ENCODE data around the gene OAF.
A peak's percentile ranks its signal among the peaks of the same experiment; 100 is the strongest.

OAF gene

GRCh38 chr11:120184371-120184945 is 26.4 kb upstream of the OAF start:
- DNase-seq: no peak

GRCh38 chr11:120184946-120185705 is 25.7 kb upstream of the OAF start:
- DNase-seq: no peak

GRCh38 chr11:120185706-120186455 is 25.0 kb upstream of the OAF start:
- no peak for DNase-seq

DNA sequence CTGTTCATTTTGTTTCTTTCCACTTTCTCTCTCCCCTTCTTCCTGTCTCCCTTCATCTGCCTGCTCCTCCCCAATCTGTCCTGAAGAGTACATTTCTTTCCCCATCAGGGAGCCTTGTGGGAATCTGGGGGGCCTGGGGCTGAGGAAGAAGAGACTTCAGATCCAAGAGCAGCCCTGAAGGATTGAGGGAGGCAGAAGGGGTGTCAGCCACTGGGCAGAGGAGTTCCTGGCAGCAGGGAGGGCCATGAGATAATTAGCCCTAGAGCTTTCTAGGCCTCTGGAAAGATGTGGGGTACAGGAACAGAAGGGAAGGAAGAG is 24.4 kb upstream of the OAF start:
- DNase-seq: no peak

DNA sequence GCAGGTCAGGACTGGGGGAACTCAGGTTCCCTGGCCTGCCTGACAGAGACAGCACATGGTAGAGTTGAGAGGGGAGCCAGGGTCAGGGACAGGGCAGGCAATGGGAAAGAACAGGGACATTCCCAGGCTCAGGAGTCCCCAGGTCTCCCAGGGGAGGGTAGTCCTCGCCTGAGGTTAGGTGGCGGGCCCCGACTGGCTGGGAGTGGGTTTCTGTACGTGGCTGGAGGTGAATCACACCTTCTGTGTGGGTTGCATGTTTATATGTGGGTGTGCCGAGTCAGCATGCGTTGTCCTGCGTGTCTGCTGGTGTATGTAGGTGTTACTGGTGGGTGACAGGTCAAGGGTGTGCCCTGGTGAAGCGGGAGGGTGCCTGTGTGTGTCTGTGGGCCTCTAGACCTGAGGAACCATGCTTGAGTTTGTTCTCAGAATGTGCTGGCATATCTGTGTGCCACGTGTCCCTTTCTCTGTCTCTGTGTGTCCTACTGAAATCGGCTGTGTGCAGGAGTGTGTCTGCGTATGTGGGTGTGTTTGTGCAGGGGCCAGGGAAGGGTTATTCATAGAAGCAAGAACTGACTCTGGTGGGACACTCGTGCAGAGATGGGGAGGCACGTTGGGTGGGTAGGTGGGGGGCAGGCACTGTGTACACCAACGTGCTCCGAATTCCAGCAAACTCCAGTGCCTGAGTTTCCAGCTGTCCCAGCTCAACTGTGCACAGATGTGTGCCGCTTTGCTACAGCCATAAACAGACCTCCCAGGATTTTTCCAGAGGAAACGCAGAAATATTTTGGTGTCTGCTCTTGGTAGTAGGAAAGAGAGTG is 23.8 kb upstream of the OAF start:
- DNase-seq: peak in 1 of 2 donors; percentile 32

DNA sequence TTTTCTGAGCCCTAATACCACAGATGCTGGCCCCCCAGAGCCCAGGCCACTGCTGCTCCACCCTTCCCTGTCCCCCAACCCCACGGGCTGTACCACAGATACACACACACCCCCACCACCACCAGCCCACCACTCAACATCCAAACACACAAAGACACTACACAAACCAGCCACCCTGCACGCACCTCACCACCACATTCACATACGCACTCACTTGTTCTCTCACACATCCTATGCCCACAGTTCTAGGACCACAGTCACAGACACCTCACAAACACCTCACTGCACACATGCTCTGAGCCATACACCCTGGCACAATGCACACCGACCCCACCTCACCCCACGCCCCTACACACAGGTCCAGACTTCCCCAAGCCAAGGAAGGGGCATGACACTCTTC is 22.5 kb upstream of the OAF start:
- no peak for DNase-seq

GRCh38 chr11:120188811-120189455 is 21.9 kb upstream of the OAF start:
- DNase-seq: no peak

GRCh38 chr11:120191058-120191457 is 19.8 kb upstream of the OAF start:
- no peak for DNase-seq

GRCh38 chr11:120192831-120193625 is 17.8 kb upstream of the OAF start:
- DNase-seq: no peak

DNA sequence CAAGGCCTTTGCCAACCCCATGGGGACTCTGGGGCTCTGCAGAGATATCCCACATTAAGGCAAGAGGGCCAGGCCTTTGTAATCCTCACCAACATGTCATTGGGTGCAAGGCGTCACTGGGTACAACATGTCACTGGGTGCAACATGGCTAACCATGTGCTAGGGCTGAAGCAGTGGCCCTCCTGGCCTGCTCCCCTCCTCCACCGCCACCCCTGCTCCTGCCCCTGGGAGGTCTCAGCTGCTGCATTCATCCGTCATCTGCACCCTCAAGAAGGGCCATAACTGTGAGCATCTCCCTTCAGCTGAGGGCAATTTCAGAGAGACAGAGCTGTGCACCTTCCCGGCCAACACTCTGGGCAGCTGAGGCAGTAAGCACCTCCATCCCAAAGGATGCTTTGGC is 16.7 kb upstream of the OAF start:
- DNase-seq: no peak

GRCh38 chr11:120195601-120196320 is 15.1 kb upstream of the OAF start:
- no peak for DNase-seq

- no peak for DNase-seq
These were observed 14.0 kb upstream of the OAF start for GRCh38 chr11:120196826-120197225.

DNA sequence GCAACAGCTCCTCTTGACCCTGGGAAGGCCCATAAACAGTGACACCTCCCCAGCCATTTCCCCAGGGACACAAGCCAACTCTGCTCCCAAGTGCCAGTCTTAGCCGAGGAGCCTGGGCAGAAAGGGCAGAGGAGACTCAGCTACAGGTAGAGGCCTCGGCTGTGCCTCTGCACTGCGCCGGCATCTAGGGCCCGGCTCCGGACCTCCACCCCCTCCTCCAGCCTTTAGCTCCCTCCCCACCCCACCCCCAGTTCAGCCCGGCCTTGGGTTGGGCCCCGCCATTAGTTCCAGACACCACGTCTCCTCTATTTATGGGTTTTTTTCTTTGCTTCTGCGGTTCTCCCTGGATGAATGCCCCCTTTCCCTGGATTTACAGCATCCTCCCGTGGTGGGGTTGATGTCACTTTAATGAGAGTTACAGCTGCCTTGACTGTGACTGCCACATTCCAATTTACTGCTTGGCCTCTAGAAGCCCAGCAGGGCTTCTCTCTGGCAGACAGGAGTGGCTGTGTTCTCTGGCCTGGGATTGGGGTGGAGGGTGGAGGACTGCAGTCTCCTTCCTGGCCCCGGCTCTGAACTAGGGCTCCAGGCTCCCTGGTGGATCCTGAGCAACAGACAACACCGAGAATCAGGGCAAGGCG is 13.5 kb upstream of the OAF start:
- no peak for DNase-seq

DNA sequence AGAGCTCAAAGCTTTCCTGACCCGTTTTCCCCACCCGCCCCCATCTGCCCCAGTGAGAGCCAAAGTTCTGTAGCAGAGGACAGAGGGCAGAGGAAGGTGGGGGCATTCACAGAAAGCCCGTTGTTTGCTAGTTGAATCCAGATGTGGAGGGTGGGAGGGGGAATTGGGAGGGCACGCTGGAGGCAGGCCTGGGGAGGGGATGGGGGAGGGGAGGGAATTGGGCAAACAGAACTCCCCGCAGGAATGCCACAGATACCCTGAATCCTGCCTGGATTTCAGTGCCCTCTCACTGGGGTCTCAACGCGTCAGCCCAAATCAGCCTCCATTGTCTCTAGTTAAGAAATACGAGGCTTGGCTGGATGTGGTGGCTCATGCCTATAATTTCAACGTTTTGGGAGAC is 12.9 kb upstream of the OAF start:
- DNase-seq: no peak

- DNase-seq: no peak
These were observed 12.4 kb upstream of the OAF start for GRCh38 chr11:120198403-120198786.

GRCh38 chr11:120198787-120199469 is 11.9 kb upstream of the OAF start:
- DNase-seq: no peak

DNA sequence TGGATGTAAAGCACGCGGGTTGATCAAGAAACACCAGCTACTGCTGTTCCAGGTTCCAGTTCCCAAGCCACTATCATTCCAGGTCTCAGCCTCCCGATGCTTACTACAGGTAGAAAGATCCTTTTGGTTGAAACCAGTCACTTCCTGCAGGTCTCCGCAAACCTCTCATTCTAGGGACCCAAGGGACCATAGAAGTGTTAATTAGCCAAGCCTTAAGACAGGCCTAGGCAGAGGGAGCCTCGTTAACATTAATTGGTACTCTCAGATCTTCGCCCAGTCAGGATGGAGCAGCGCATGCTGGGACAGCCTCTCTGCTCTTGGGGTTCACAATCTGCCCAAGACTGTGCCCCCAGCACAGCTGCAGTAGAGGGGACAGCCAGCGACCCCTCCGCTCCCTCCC is 11.2 kb upstream of the OAF start:
- no peak for DNase-seq

DNA sequence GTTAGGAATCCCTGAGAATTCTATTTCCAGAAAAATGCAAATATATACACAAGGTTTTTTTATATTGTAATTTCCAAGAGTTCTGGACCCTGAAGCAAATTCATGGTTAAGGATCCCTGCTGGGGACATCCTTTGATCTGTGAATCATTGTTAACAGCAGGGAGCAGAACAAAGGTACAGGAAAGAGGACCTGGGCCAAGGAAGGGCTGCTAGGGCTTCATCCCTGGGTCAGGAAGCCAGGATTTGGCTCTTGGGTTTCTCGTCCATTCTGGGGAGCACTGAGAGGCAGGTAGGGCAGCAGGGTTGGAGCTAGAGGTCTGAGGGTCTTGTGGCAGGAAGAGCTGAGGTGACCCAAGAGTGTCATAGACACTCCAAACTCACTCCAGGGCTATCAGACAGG is 10.2 kb upstream of the OAF start:
- DNase-seq: no peak

- DNase-seq: no peak
These were observed 9.2 kb upstream of the OAF start for GRCh38 chr11:120201653-120202052.

DNA sequence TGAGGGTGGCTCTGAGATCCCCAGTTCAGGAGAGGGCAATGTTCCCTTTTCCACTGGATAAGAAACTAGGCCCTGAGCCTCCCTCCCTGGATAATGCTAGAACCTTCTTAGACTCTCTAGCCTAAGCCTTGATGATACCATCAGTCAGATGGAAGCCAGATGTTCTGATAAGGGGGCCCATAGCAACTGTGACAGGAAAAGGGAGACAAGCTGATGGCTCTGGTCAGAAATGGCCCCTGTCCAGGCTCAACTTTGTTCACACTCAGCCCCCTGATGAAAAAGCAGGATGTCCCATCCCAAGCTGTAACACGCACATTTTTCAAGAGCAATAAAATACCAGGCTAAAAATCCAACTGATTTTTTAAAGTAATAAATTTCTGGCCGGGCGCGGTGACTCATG is 7.2 kb upstream of the OAF start:
- DNase-seq: no peak

Data from activated CD4-positive, alpha-beta T cell treated with anti-CD3 and anti-CD28 coated beads for 4 hours (primary cell).